ENCODE measurements around the gene CCNE1.

Gene CCNE1

GRCh38 chr19:29854033-29854432 is 42.2 kb downstream of the CCNE1 start:
- Histone ChIP-seq H3K4ac (ENCODE audit: low read length) (no peak overlapping the region), H2BK5ac (ENCODE audit: low read length) (no peak overlapping the region), H2BK15ac (ENCODE audit: low read length) (no peak overlapping the region), H3K27me3 (ENCODE audit: control insufficient read depth in 3 of 3, insufficient read depth in 3 of 3, low read depth in 1 of 3, low read length in 3 of 3) (peaks cover 0 to 4% (median 0%) of the 10 kb centered on the region in 3 experiments), H3K14ac (ENCODE audit: low read length) (no peak overlapping the region), H2BK120ac (ENCODE audit: low read depth, low read length) (no peak overlapping the region), H3K18ac (ENCODE audit: low read length) (no peak overlapping the region), H3K79me1 (ENCODE audit: low read depth, low read length) (no peaks in the 10 kb centered on the region), H3K4me3 (ENCODE audit: low read length in 2 of 2) (no peak overlapping the region), H3K4me1 (ENCODE audit: control insufficient read depth in 2 of 2, insufficient read depth in 1 of 2, low read depth in 1 of 2, low read length in 2 of 2) (peaks cover 6 to 11% of the 10 kb centered on the region in 2 donors), H3K23ac (ENCODE audit: low read depth, low read length, poor library complexity) (no peak overlapping the region), H2AFZ (ENCODE audit: low read length) (no peak overlapping the region), H3K9ac (ENCODE audit: low read depth, low read length, poor library complexity) (no peak overlapping the region), H3K9me3 (replicated peaks in 1 of 2; ENCODE audit: control insufficient read depth in 2 of 2, insufficient read depth in 1 of 2, low read depth in 1 of 2, low read length in 2 of 2) (no peaks in the 10 kb centered on the region), H3K36me3 (replicated peaks in 1 of 2; ENCODE audit: control insufficient read depth in 2 of 2, insufficient read depth in 2 of 2, low read length in 2 of 2) (no peaks in the 10 kb centered on the region), H2AK5ac (ENCODE audit: low read depth, low read length) (no peak overlapping the region), H4K91ac (ENCODE audit: low read depth, low read length, poor library complexity) (no peak overlapping the region), H2BK12ac (ENCODE audit: low read length) (no peak overlapping the region), H3K27ac (replicated peaks; ENCODE audit: low read length) (no peak overlapping the region), H4K8ac (ENCODE audit: low read depth, low read length) (no peak overlapping the region), H3K4me2 (ENCODE audit: insufficient read depth, low read length, poor library complexity, severe bottlenecking) (no peak overlapping the region)
- no CpG with 5 or more reads among the region's 6 CpGs for WGBS, 2 donors (ENCODE audit: extremely low coverage in 2 of 2, insufficient read length in 2 of 2, insufficient replicate concordance in 1 of 2)
- no peak for DNase-seq (ENCODE audit: low spot score)

- Histone ChIP-seq H2BK120ac (ENCODE audit: low read depth, low read length) (no peak overlapping the region), H2BK5ac (ENCODE audit: low read length) (no peak overlapping the region), H3K4me2 (ENCODE audit: insufficient read depth, low read length, poor library complexity, severe bottlenecking) (no peak overlapping the region), H2BK15ac (ENCODE audit: low read length) (no peak overlapping the region), H3K27me3 (ENCODE audit: control insufficient read depth in 3 of 3, insufficient read depth in 3 of 3, low read depth in 1 of 3, low read length in 3 of 3) (no peaks in the 10 kb centered on the region), H3K27ac (replicated peaks; ENCODE audit: low read length) (no peak overlapping the region), H3K4me3 (ENCODE audit: low read length in 2 of 2) (no peak overlapping the region), H3K14ac (ENCODE audit: low read length) (no peak overlapping the region), H3K9ac (ENCODE audit: low read depth, low read length, poor library complexity) (no peak overlapping the region), H3K18ac (ENCODE audit: low read length) (no peak overlapping the region), H4K8ac (ENCODE audit: low read depth, low read length) (no peak overlapping the region), H3K4ac (ENCODE audit: low read length) (no peak overlapping the region), H3K79me1 (ENCODE audit: low read depth, low read length) (no peaks in the 10 kb centered on the region), H4K91ac (ENCODE audit: low read depth, low read length, poor library complexity) (no peak overlapping the region), H3K4me1 (ENCODE audit: control insufficient read depth in 2 of 2, insufficient read depth in 1 of 2, low read depth in 1 of 2, low read length in 2 of 2) (peaks cover 6 to 11% of the 10 kb centered on the region in 2 donors), H3K23ac (ENCODE audit: low read depth, low read length, poor library complexity) (no peak overlapping the region), H2AFZ (ENCODE audit: low read length) (peak overlapping the region; percentile 79), H2AK5ac (ENCODE audit: low read depth, low read length) (no peak overlapping the region), H3K36me3 (replicated peaks in 1 of 2; ENCODE audit: control insufficient read depth in 2 of 2, insufficient read depth in 2 of 2, low read length in 2 of 2) (no peaks in the 10 kb centered on the region), H3K9me3 (replicated peaks in 1 of 2; ENCODE audit: control insufficient read depth in 2 of 2, insufficient read depth in 1 of 2, low read depth in 1 of 2, low read length in 2 of 2) (no peaks in the 10 kb centered on the region), H2BK12ac (ENCODE audit: low read length) (no peak overlapping the region)
- WGBS, 2 donors (ENCODE audit: extremely low coverage in 2 of 2, insufficient read length in 2 of 2, insufficient replicate concordance in 1 of 2), result no CpG with 5 or more reads among the region's 4 CpGs
- DNase-seq (ENCODE audit: low spot score), result no peak
Measured at GRCh38 chr19:29855087-29855486, 43.3 kb downstream of the CCNE1 start.

- Histone ChIP-seq H4K8ac (ENCODE audit: low read depth, low read length) (no peak overlapping the region), H4K91ac (ENCODE audit: low read depth, low read length, poor library complexity) (no peak overlapping the region), H2AK5ac (ENCODE audit: low read depth, low read length) (no peak overlapping the region), H3K18ac (ENCODE audit: low read length) (no peak overlapping the region), H2BK5ac (ENCODE audit: low read length) (no peak overlapping the region), H3K4me1 (ENCODE audit: control insufficient read depth in 2 of 2, insufficient read depth in 1 of 2, low read depth in 1 of 2, low read length in 2 of 2) (peaks cover 6 to 11% of the 10 kb centered on the region in 2 donors), H2BK120ac (ENCODE audit: low read depth, low read length) (no peak overlapping the region), H3K9me3 (replicated peaks in 1 of 2; ENCODE audit: control insufficient read depth in 2 of 2, insufficient read depth in 1 of 2, low read depth in 1 of 2, low read length in 2 of 2) (no peaks in the 10 kb centered on the region), H2AFZ (ENCODE audit: low read length) (peak overlapping the region; percentile 79), H3K4me2 (ENCODE audit: insufficient read depth, low read length, poor library complexity, severe bottlenecking) (no peak overlapping the region), H3K9ac (ENCODE audit: low read depth, low read length, poor library complexity) (no peak overlapping the region), H3K14ac (ENCODE audit: low read length) (no peak overlapping the region), H3K23ac (ENCODE audit: low read depth, low read length, poor library complexity) (no peak overlapping the region), H3K36me3 (replicated peaks in 1 of 2; ENCODE audit: control insufficient read depth in 2 of 2, insufficient read depth in 2 of 2, low read length in 2 of 2) (no peaks in the 10 kb centered on the region), H3K79me1 (ENCODE audit: low read depth, low read length) (no peaks in the 10 kb centered on the region), H3K27me3 (ENCODE audit: control insufficient read depth in 3 of 3, insufficient read depth in 3 of 3, low read depth in 1 of 3, low read length in 3 of 3) (no peaks in the 10 kb centered on the region), H2BK15ac (ENCODE audit: low read length) (no peak overlapping the region), H3K4me3 (ENCODE audit: low read length in 2 of 2) (no peak overlapping the region), H2BK12ac (ENCODE audit: low read length) (no peak overlapping the region), H3K27ac (replicated peaks; ENCODE audit: low read length) (no peak overlapping the region), H3K4ac (ENCODE audit: low read length) (no peak overlapping the region)
- DNase-seq (ENCODE audit: low spot score), result no peak
- WGBS, 2 donors (ENCODE audit: extremely low coverage in 2 of 2, insufficient read length in 2 of 2, insufficient replicate concordance in 1 of 2), result no CpG with 5 or more reads among the region's 20 CpGs
Measured at GRCh38 chr19:29855741-29856500, 44.1 kb downstream of the CCNE1 start.

- Histone ChIP-seq H3K79me1 (ENCODE audit: low read depth, low read length) (no peaks in the 10 kb centered on the region), H2BK5ac (ENCODE audit: low read length) (no peak overlapping the region), H3K4me3 (ENCODE audit: low read length in 2 of 2) (no peak overlapping the region), H3K9me3 (replicated peaks in 1 of 2; ENCODE audit: control insufficient read depth in 2 of 2, insufficient read depth in 1 of 2, low read depth in 1 of 2, low read length in 2 of 2) (peaks cover 0 to 2% of the 10 kb centered on the region in 2 donors), H2BK15ac (ENCODE audit: low read length) (peak overlapping the region; percentile 28), H4K91ac (ENCODE audit: low read depth, low read length, poor library complexity) (no peak overlapping the region), H2AK5ac (ENCODE audit: low read depth, low read length) (no peak overlapping the region), H3K4ac (ENCODE audit: low read length) (no peak overlapping the region), H3K18ac (ENCODE audit: low read length) (no peak overlapping the region), H2BK120ac (ENCODE audit: low read depth, low read length) (no peak overlapping the region), H2AFZ (ENCODE audit: low read length) (no peak overlapping the region), H2BK12ac (ENCODE audit: low read length) (no peak overlapping the region), H3K36me3 (replicated peaks in 1 of 2; ENCODE audit: control insufficient read depth in 2 of 2, insufficient read depth in 2 of 2, low read length in 2 of 2) (no peaks in the 10 kb centered on the region), H3K9ac (ENCODE audit: low read depth, low read length, poor library complexity) (no peak overlapping the region), H3K27me3 (ENCODE audit: control insufficient read depth in 3 of 3, insufficient read depth in 3 of 3, low read depth in 1 of 3, low read length in 3 of 3) (no peaks in the 10 kb centered on the region), H4K8ac (ENCODE audit: low read depth, low read length) (no peak overlapping the region), H3K27ac (replicated peaks; ENCODE audit: low read length) (no peak overlapping the region), H3K4me2 (ENCODE audit: insufficient read depth, low read length, poor library complexity, severe bottlenecking) (no peak overlapping the region), H3K4me1 (ENCODE audit: control insufficient read depth in 2 of 2, insufficient read depth in 1 of 2, low read depth in 1 of 2, low read length in 2 of 2) (peaks cover 6 to 11% of the 10 kb centered on the region in 2 donors), H3K14ac (ENCODE audit: low read length) (no peak overlapping the region), H3K23ac (ENCODE audit: low read depth, low read length, poor library complexity) (no peak overlapping the region)
- DNase-seq (ENCODE audit: low spot score), result no peak
- no CpG with 5 or more reads among the region's 9 CpGs for WGBS, 2 donors (ENCODE audit: extremely low coverage in 2 of 2, insufficient read length in 2 of 2, insufficient replicate concordance in 1 of 2)
Measured at GRCh38 chr19:29858000-29858596, 46.3 kb downstream of the CCNE1 start.
